Activated CD8-positive, alpha-beta T cell treated with anti-CD3 and anti-CD28 coated beads for 36 hours (primary cell): ENCODE measurements around the gene ASB9. TPM values are rescaled to one million over a fixed set of nuclear protein-coding genes. Genes with fewer than 3 reads are reported as not detected.

Source experiments
- ATAC-seq: fragments of 200-7000 bp; cut with Tn5 transposase; one replicate; pipeline ENCODE4 v1.10.0; 2021; ENCODE audit warnings: mild to moderate bottlenecking, moderate library complexity
- CTCF ChIA-PET: fragments of 350-600 bp; sonication (Branson Sonifier 250); formaldehyde crosslinking; loops from one replicate; lab custom pipeline; 2021; ENCODE audit warnings: antibody characterized with exemption; lab: Charles Lee
- POLR2A ChIA-PET: fragments of 350-600 bp; sonication (Branson Sonifier 250); formaldehyde crosslinking; loops from one replicate; lab custom pipeline; 2021; ENCODE audit warnings: antibody characterized with exemption; lab: Charles Lee
- DNase-seq: peaks from one replicate; pipeline ENCODE4 v3.0.0-alpha.2; 2020
- H3K27ac Mint-ChIP-seq: one replicate; pipeline ENCODE4 v1.8.0; 2021; ENCODE audit warnings: mild to moderate bottlenecking, mixed read lengths
- H3K27me3 Mint-ChIP-seq: one replicate; pipeline ENCODE4 v1.8.0; 2021; ENCODE audit warnings: mixed read lengths
- H3K36me3 Mint-ChIP-seq: one replicate; pipeline ENCODE4 v1.8.0; 2021; ENCODE audit warnings: low read depth, mixed read lengths
- H3K4me1 Mint-ChIP-seq: one replicate; pipeline ENCODE4 v1.8.0; 2021; ENCODE audit warnings: low read depth, mixed read lengths
- H3K4me3 Mint-ChIP-seq: one replicate; pipeline ENCODE4 v1.8.0; 2021; ENCODE audit warnings: mild to moderate bottlenecking, moderate library complexity, mixed read lengths
- H3K9me3 Mint-ChIP-seq: one replicate; pipeline ENCODE4 v1.8.0; 2021; ENCODE audit warnings: mixed read lengths
- intact Hi-C: fragments of 100-400 bp; cut with micrococcal nuclease; formaldehyde crosslinking; loops from one replicate; pipeline ENCODE4 v1.10.0; 2022
- total RNA-seq, 2 experiments: library from RNA; stranded (reverse); gene quantifications; one replicate each; pipeline ENCODE4 v1.2.3, GENCODE V29; 2021
- TF ChIP-seq, protein P1 (sequence below): fragments of 200-600 bp; IDR thresholded peaks from one replicate; pipeline ENCODE4 v1.8.0; 2022; ENCODE audit warnings: antibody characterized with exemption, mild to moderate bottlenecking

ASB9 gene
- total RNA-seq, 2 experiments from 2014 or later: 0.52 TPM; not detected in 1

DNA sequence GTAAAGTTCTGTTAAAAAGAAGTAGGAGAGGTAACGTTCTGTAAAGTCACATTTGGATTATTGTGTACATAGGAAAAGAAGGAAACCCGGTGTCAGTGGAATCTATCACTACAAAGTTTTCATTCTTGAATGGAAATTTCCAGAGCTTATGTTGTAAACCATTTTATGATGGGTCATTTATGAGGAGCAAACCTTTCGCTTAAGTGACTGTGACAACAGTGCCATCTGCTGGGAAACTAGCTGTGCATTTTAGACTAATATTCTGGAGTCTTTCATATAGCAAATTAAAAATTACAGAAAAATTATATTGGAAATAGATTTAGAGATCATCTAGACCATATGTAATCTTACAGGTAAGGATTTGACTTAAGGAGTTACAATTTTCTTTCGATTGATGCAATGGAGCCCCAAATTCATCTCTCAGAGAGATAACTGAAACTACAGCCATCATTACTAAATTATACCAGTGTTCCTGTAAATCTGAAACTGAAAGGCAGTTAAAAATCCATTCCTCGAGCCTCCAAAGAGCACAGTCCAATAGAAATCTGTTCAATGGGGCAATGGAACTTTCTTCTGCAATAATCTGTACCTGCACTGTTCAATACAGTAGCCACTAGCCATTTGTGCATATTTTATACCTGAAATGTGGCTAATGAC is 26.9 kb downstream of the ASB9 start:
- ChIA-PET POLR2A (no interaction called here), CTCF (interaction anchor here (0.7 to 2.9 kb wide), 7 partner anchors 9 to 145 kb away, joined by 3 to 22 read pairs (median 7); no protein-coding TSS in a partner anchor)
- Mint-ChIP-seq H3K4me1 (peaks cover 9% of the 10 kb centered on the region), H3K27ac (no peak overlapping the region), H3K9me3 (no peaks in the 10 kb centered on the region), H3K36me3 (no peaks in the 10 kb centered on the region), H3K27me3 (no peaks in the 10 kb centered on the region), H3K4me3 (no peak overlapping the region)
- intact Hi-C loops: loop anchor here (5.0 to 10.0 kb wide), 2 partner anchors 88 to 136 kb away; no protein-coding TSS in a partner anchor
- peak; percentile 64 for DNase-seq
- no peak for ATAC-seq
- TF ChIP-seq, protein P1, sequence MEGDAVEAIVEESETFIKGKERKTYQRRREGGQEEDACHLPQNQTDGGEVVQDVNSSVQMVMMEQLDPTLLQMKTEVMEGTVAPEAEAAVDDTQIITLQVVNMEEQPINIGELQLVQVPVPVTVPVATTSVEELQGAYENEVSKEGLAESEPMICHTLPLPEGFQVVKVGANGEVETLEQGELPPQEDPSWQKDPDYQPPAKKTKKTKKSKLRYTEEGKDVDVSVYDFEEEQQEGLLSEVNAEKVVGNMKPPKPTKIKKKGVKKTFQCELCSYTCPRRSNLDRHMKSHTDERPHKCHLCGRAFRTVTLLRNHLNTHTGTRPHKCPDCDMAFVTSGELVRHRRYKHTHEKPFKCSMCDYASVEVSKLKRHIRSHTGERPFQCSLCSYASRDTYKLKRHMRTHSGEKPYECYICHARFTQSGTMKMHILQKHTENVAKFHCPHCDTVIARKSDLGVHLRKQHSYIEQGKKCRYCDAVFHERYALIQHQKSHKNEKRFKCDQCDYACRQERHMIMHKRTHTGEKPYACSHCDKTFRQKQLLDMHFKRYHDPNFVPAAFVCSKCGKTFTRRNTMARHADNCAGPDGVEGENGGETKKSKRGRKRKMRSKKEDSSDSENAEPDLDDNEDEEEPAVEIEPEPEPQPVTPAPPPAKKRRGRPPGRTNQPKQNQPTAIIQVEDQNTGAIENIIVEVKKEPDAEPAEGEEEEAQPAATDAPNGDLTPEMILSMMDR: peak; percentile 52

DNA sequence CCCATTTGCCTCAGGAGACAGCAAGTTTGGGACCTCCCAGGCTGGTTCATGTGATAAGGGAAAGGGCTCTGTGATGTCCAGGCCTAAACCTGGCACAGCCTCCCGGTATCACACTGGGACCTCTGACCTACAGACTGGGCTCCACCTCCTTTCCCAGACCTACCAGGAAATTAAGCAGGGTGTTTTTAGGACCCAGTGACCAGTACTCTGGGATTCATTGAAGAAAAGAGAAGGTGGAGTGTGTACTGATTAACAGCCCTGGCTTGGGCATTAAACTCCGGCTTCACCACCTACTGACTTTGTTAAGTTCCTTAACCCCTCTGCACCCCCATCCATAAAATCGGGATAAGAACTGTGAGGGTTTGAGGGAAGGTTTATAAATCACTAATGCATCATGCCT is 28.6 kb downstream of the ASB9 start:
- no peak for DNase-seq
- Mint-ChIP-seq H3K36me3 (no peaks in the 10 kb centered on the region), H3K9me3 (no peaks in the 10 kb centered on the region), H3K4me1 (peaks cover 4% of the 10 kb centered on the region), H3K4me3 (no peak overlapping the region), H3K27ac (no peak overlapping the region), H3K27me3 (no peaks in the 10 kb centered on the region)
- no peak for ATAC-seq
- intact Hi-C loops: loop anchor here (5.0 to 10.0 kb wide), 2 partner anchors 86 to 134 kb away; no protein-coding TSS in a partner anchor
- ChIA-PET CTCF (interaction anchor here (1.1 to 2.9 kb wide), 3 partner anchors 30 to 134 kb away, joined by 3 to 22 read pairs (median 12); no protein-coding TSS in a partner anchor), POLR2A (no interaction called here)
- TF ChIP-seq, protein P1: no peak

DNA sequence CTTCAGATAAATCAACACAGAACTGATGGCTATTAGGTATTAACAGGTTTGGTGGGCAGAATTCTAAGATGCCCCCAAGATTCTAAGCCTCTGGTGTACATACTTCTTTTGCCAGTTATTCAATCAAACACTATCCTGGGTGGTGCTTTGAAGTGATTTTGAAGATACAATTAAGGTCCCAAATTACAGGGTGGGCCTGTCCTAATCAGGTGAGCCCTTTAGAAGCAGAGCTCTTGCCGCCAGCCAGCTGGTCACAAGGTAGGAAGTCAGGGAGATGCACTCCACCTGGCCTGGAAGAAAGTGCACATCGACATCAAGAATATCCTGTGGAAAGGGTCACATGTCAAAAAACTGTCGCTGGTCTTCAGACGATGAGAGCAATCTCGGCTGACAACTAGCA is 29.5 kb downstream of the ASB9 start:
- Mint-ChIP-seq H3K27ac (no peak overlapping the region), H3K4me3 (no peak overlapping the region), H3K27me3 (no peaks in the 10 kb centered on the region), H3K4me1 (peaks cover 4% of the 10 kb centered on the region), H3K9me3 (no peaks in the 10 kb centered on the region), H3K36me3 (no peaks in the 10 kb centered on the region)
- DNase-seq: no peak
- ChIA-PET POLR2A (no interaction called here), CTCF (no interaction called here)
- intact Hi-C loops: loop anchor here (5.0 to 10.0 kb wide), 2 partner anchors 86 to 133 kb away; no protein-coding TSS in a partner anchor
- TF ChIP-seq, protein P1: no peak
- ATAC-seq: no peak

DNA sequence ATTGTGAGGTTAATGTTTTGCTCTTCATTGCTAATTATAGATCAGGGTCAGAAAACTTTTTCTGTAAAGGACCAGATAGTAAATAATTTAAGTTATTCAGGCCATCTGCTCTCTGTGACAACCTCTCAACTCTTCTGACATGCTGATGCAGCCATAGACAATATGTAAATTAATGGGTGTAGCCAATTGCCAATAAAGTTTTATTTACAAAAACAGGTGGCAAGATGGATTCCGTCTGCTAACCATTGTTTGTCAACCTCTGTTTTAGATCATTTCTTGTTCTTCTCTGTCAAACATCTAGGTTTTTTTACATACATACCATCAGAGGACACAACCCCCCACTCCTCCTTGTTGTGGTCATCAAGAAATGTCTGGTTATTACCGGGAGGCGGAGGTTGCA is 33.7 kb downstream of the ASB9 start:
- ATAC-seq (no peak), DNase-seq (no peak)
- intact Hi-C loops: no loop called here
- TF ChIP-seq, protein P1: no peak
- POLR2A ChIA-PET: no interaction called here
- no peaks in the 10 kb centered on the region for H3K27me3 Mint-ChIP-seq
- H3K27ac Mint-ChIP-seq: no peak overlapping the region
- CTCF ChIA-PET: no interaction called here
- no peak overlapping the region for H3K4me3 Mint-ChIP-seq
- no peaks in the 10 kb centered on the region for H3K36me3 Mint-ChIP-seq
- H3K9me3 Mint-ChIP-seq: no peaks in the 10 kb centered on the region
- no peaks in the 10 kb centered on the region for H3K4me1 Mint-ChIP-seq

DNA sequence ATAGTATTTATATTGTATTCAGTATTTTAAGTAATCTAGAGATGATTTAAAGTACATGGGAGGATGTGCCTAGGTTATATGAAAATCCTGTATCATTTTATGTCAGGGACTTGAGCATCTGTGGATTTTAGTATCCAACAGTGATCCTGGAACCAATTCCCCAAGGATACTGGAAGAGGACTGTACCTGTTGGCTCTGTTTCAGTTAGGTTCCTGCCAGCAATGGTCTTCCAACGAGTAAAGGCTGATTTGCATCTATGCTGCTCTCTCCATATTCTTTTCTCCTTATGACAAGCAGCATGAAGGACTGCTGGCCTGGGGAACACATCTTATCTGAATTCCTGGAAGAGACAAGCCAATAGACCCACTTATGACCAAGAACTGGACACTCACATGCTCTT is 34.9 kb downstream of the ASB9 start:
- no peaks in the 10 kb centered on the region for H3K36me3 Mint-ChIP-seq
- DNase-seq: no peak
- ATAC-seq: no peak
- TF ChIP-seq, protein P1: no peak
- ChIA-PET POLR2A (no interaction called here), CTCF (no interaction called here)
- intact Hi-C loops: no loop called here
- no peaks in the 10 kb centered on the region for H3K9me3 Mint-ChIP-seq
- no peaks in the 10 kb centered on the region for H3K4me1 Mint-ChIP-seq
- H3K27me3 Mint-ChIP-seq: no peaks in the 10 kb centered on the region
- H3K4me3 Mint-ChIP-seq: no peak overlapping the region
- no peak overlapping the region for H3K27ac Mint-ChIP-seq
